ENCODE measurements around the gene NTSR2.

NTSR2 gene

GRCh38 chr2:11624893-11625292 is 45.1 kb downstream of the NTSR2 start:
- TF ChIP-seq GATA3 (IDR thresholded peaks at IDR 0.05; ENCODE audit: low read depth, low read length) (no peak), GATA2 (IDR thresholded peaks at IDR 0.05; ENCODE audit: low read depth, low read length) (no peak)

GRCh38 chr2:11622611-11623010 is 47.4 kb downstream of the NTSR2 start:
- TF ChIP-seq GATA3 (IDR thresholded peaks at IDR 0.05; ENCODE audit: low read depth, low read length) (no peak), GATA2 (IDR thresholded peaks at IDR 0.05; ENCODE audit: low read depth, low read length) (no peak)

GRCh38 chr2:11621410-11621809 is 48.6 kb downstream of the NTSR2 start:
- TF ChIP-seq GATA3 (IDR thresholded peaks at IDR 0.05; ENCODE audit: low read depth, low read length), result no peak
- TF ChIP-seq GATA2 (IDR thresholded peaks at IDR 0.05; ENCODE audit: low read depth, low read length), result no peak

GRCh38 chr2:11618708-11619062 is 51.3 kb downstream of the NTSR2 start:
- TF ChIP-seq GATA2 (IDR thresholded peaks at IDR 0.05; ENCODE audit: low read depth, low read length) (no peak), GATA3 (IDR thresholded peaks at IDR 0.05; ENCODE audit: low read depth, low read length) (no peak)

GRCh38 chr2:11617984-11618707 is 51.8 kb downstream of the NTSR2 start:
- TF ChIP-seq GATA2 (IDR thresholded peaks at IDR 0.05; ENCODE audit: low read depth, low read length) (no peak), GATA3 (IDR thresholded peaks at IDR 0.05; ENCODE audit: low read depth, low read length) (no peak)

- TF ChIP-seq GATA3 (IDR thresholded peaks at IDR 0.05; ENCODE audit: low read depth, low read length) (no peak), GATA2 (IDR thresholded peaks at IDR 0.05; ENCODE audit: low read depth, low read length) (no peak)
These were observed 52.5 kb downstream of the NTSR2 start for GRCh38 chr2:11617527-11617926.

- TF ChIP-seq GATA3 (IDR thresholded peaks at IDR 0.05; ENCODE audit: low read depth, low read length) (no peak), GATA2 (IDR thresholded peaks at IDR 0.05; ENCODE audit: low read depth, low read length) (no peak)
These were observed 53.1 kb downstream of the NTSR2 start for GRCh38 chr2:11616851-11617415.

- TF ChIP-seq GATA3 (IDR thresholded peaks at IDR 0.05; ENCODE audit: low read depth, low read length), result no peak
- no peak for TF ChIP-seq GATA2 (IDR thresholded peaks at IDR 0.05; ENCODE audit: low read depth, low read length)
These were observed 53.8 kb downstream of the NTSR2 start for GRCh38 chr2:11616097-11616687.

GRCh38 chr2:11615209-11615608 is 54.8 kb downstream of the NTSR2 start:
- TF ChIP-seq GATA2 (IDR thresholded peaks at IDR 0.05; ENCODE audit: low read depth, low read length) (no peak), GATA3 (IDR thresholded peaks at IDR 0.05; ENCODE audit: low read depth, low read length) (no peak)

GRCh38 chr2:11613297-11613696 is 56.7 kb downstream of the NTSR2 start:
- TF ChIP-seq GATA2 (IDR thresholded peaks at IDR 0.05; ENCODE audit: low read depth, low read length) (no peak), GATA3 (IDR thresholded peaks at IDR 0.05; ENCODE audit: low read depth, low read length) (no peak)

- no peak for TF ChIP-seq GATA2 (IDR thresholded peaks at IDR 0.05; ENCODE audit: low read depth, low read length)
- no peak for TF ChIP-seq GATA3 (IDR thresholded peaks at IDR 0.05; ENCODE audit: low read depth, low read length)
These were observed 57.3 kb downstream of the NTSR2 start for GRCh38 chr2:11612553-11613215.

GRCh38 chr2:11611251-11611650 is 58.7 kb downstream of the NTSR2 start:
- no peak for TF ChIP-seq GATA2 (IDR thresholded peaks at IDR 0.05; ENCODE audit: low read depth, low read length)
- no peak for TF ChIP-seq GATA3 (IDR thresholded peaks at IDR 0.05; ENCODE audit: low read depth, low read length)

GRCh38 chr2:11610624-11611242 is 59.3 kb downstream of the NTSR2 start:
- TF ChIP-seq GATA2 (IDR thresholded peaks at IDR 0.05; ENCODE audit: low read depth, low read length) (no peak), GATA3 (IDR thresholded peaks at IDR 0.05; ENCODE audit: low read depth, low read length) (no peak)
